Measurements from ENCODE around the gene ATP6V1G2. TPM values are rescaled to one million over a fixed set of nuclear protein-coding genes. Genes with fewer than 3 reads are reported as not detected.
A peak's percentile ranks its signal among the peaks of the same experiment; 100 is the strongest.

The ATP6V1G2 gene
- polyA plus RNA-seq, 3 donors = 0.41 TPM; not detected in 2

GRCh38 chr6:31580438-31580740, 34.0 kb upstream of the ATP6V1G2 start:
- WGBS (ENCODE audit: insufficient coverage) = 27% methylated on average over 11 of the region's 11 CpGs
- H3K27me3 Mint-ChIP-seq (ENCODE audit: low read depth in 3 of 3) = peaks cover 0 to 1% (median 1%) of the 10 kb centered on the region in 3 donors
- Histone ChIP-seq H3K27ac (ENCODE audit: low read depth in 1 of 2, low read length in 2 of 2) (peak overlapping the region in 1 of 2 donors; percentile 75), H3K27me3 (ENCODE audit: control insufficient read depth in 2 of 2, insufficient read depth in 2 of 2, low read length in 2 of 2) (no peaks in the 10 kb centered on the region), H3K4me1 (ENCODE audit: control insufficient read depth in 1 of 2, insufficient read depth in 2 of 2, low read length in 2 of 2) (peaks cover 81 to 94% of the 10 kb centered on the region in 2 donors), H4K20me1 (ENCODE audit: insufficient read depth, low read length) (peaks cover 39% of the 10 kb centered on the region), H3K36me3 (replicated peaks in 1 of 2; ENCODE audit: control insufficient read depth in 1 of 2, insufficient read depth in 2 of 2, low read length in 2 of 2) (peaks cover 18 to 25% of the 10 kb centered on the region in 2 donors), H2AFZ (ENCODE audit: insufficient read depth, low read depth, low read length, poor library complexity, severe bottlenecking) (peak overlapping the region; percentile 88), H3K4me3 (replicated peaks in 1 of 3; ENCODE audit: low read depth in 2 of 3, low read length in 3 of 3) (peak overlapping the region; percentile 83 to 94 (median 84)), H3K79me2 (ENCODE audit: insufficient read depth, low read length) (peaks cover 73% of the 10 kb centered on the region), H3K9me3 (replicated peaks in 1 of 2; ENCODE audit: control insufficient read depth in 1 of 2, insufficient read depth in 1 of 2, low read length in 2 of 2) (no peaks in the 10 kb centered on the region), H3K9ac (ENCODE audit: insufficient read depth, low read length, poor library complexity, severe bottlenecking) (peak overlapping the region; percentile 71), H3K4me2 (replicated peaks; ENCODE audit: extremely low read depth, low read length, poor library complexity, severe bottlenecking) (peak overlapping the region; percentile 98)
- H3K9me3 Mint-ChIP-seq = peaks cover 0 to 3% (median 0%) of the 10 kb centered on the region in 7 donors
- TF ChIP-seq CTCF (IDR thresholded peaks at IDR 0.05) = no peak
- DNase-seq = no peak
- H3K36me3 Mint-ChIP-seq = peaks cover 31 to 36% of the 10 kb centered on the region in 2 donors
- peak overlapping the region; percentile 78 to 93 (median 88) for H3K27ac Mint-ChIP-seq
- H3K4me1 Mint-ChIP-seq = peaks cover 88% of the 10 kb centered on the region
- intact Hi-C loops (cut with micrococcal nuclease) = loop anchor here in 1 of 2 donors (2.0 kb wide), 1 partner anchor 16 kb away; no protein-coding TSS in a partner anchor
- H3K4me3 Mint-ChIP-seq = peak overlapping the region; percentile 93 to 95

- intact Hi-C loops (cut with micrococcal nuclease) = loop anchor here in 1 of 2 donors (2.0 kb wide), 1 partner anchor 17 kb away; no protein-coding TSS in a partner anchor
- DNase-seq = peak in 1 of 3 donors; percentile 30
- Histone ChIP-seq H3K27me3 (ENCODE audit: control insufficient read depth in 2 of 2, insufficient read depth in 2 of 2, low read length in 2 of 2) (no peaks in the 10 kb centered on the region), H3K79me2 (ENCODE audit: insufficient read depth, low read length) (peaks cover 75% of the 10 kb centered on the region), H3K4me1 (ENCODE audit: control insufficient read depth in 1 of 2, insufficient read depth in 2 of 2, low read length in 2 of 2) (peaks cover 81 to 94% of the 10 kb centered on the region in 2 donors), H3K36me3 (replicated peaks in 1 of 2; ENCODE audit: control insufficient read depth in 1 of 2, insufficient read depth in 2 of 2, low read length in 2 of 2) (peaks cover 18 to 25% of the 10 kb centered on the region in 2 donors), H4K20me1 (ENCODE audit: insufficient read depth, low read length) (peaks cover 39% of the 10 kb centered on the region), H3K4me3 (replicated peaks in 1 of 3; ENCODE audit: low read depth in 2 of 3, low read length in 3 of 3) (peak overlapping the region in 2 of 3 experiments; percentile 84 to 94), H3K27ac (ENCODE audit: low read depth in 1 of 2, low read length in 2 of 2) (no peak overlapping the region), H3K9me3 (replicated peaks in 1 of 2; ENCODE audit: control insufficient read depth in 1 of 2, insufficient read depth in 1 of 2, low read length in 2 of 2) (no peaks in the 10 kb centered on the region), H3K9ac (ENCODE audit: insufficient read depth, low read length, poor library complexity, severe bottlenecking) (peak overlapping the region; percentile 71), H2AFZ (ENCODE audit: insufficient read depth, low read depth, low read length, poor library complexity, severe bottlenecking) (peak overlapping the region; percentile 88), H3K4me2 (replicated peaks; ENCODE audit: extremely low read depth, low read length, poor library complexity, severe bottlenecking) (peak overlapping the region; percentile 98)
- H3K4me3 Mint-ChIP-seq = peak overlapping the region; percentile 93 to 95
- H3K27me3 Mint-ChIP-seq (ENCODE audit: low read depth in 3 of 3) = peaks cover 0 to 2% (median 1%) of the 10 kb centered on the region in 3 donors
- WGBS (ENCODE audit: insufficient coverage) = 100% methylated on average over 1 of the region's 8 CpGs
- H3K4me1 Mint-ChIP-seq = peaks cover 88% of the 10 kb centered on the region
- H3K27ac Mint-ChIP-seq = peak overlapping the region in 6 of 7 donors; percentile 28 to 93 (median 82)
- no peak for TF ChIP-seq CTCF (IDR thresholded peaks at IDR 0.05)
- H3K36me3 Mint-ChIP-seq = peaks cover 31 to 36% of the 10 kb centered on the region in 2 donors
- H3K9me3 Mint-ChIP-seq = peaks cover 0 to 3% (median 0%) of the 10 kb centered on the region in 7 donors
These were observed 33.4 kb upstream of the ATP6V1G2 start for GRCh38 chr6:31579546-31580437.
